Measurements from ENCODE around the gene SKAP1. TPM values are rescaled to one million over a fixed set of nuclear protein-coding genes. Genes with fewer than 3 reads are reported as not detected.

Gene SKAP1
- total RNA-seq, 2 experiments from 2014 or later, result 1.2 TPM; not detected in 1

GRCh38 chr17:48263731-48264035, 166.3 kb downstream of the SKAP1 start:
- CTCF ChIA-PET (ENCODE audit: unreplicated experiment), result interaction anchor here (0.8 kb wide), 1 partner anchor 9 kb away, joined by 3 read pairs; no protein-coding TSS in a partner anchor

DNA sequence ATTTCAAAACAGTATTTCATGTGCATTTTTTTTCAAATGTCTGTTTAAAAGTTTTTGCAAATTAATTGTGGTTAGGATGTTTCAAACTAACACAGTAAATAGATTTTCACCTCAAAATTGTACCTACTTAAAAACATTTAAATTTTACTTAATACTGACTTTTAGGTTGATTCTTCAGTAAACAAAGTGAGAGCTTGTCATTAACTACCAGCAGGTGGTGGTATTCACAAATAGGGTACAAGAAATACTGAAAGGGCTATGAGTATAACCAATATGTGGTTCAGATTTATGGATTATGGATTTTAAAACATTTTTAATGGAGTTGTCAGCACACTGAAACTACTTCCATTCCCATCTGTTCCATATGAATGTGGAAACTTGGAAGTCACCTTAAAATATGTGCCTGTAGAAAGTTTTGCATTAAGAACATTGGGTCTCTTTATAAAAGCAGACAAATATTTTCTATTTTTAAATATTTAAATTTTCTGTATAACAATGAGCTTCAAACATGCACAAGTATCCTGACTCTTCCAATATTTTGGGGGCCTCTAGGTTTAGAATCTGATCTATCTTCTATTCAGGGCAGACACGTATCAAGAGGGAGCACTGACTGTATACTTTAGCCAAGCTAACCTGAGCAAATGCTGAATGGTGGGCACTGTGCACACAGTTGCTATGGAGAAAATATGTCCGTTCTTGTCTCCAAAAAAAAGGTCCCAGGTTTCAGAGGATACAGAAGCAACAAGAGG, 166.9 kb downstream of the SKAP1 start:
- H3K27ac ChIP-seq (ENCODE audit: low read depth, low read length, poor library complexity, severe bottlenecking), result no peak overlapping the region
- peak; percentile 33 for DNase-seq (ENCODE audit: low spot score)
- H2AFZ ChIP-seq (ENCODE audit: low read length), result no peak overlapping the region
- CTCF ChIA-PET (ENCODE audit: unreplicated experiment), result interaction anchor here (0.8 to 1.1 kb wide), 2 partner anchors 8 to 20 kb away, joined by 3 read pairs; no protein-coding TSS in a partner anchor
- no peak overlapping the region for H3K4me2 ChIP-seq (ENCODE audit: low read length)
- H4K20me1 ChIP-seq (ENCODE audit: insufficient read depth, low read length), result no peaks in the 10 kb centered on the region
- no peaks in the 10 kb centered on the region for H3K9me3 ChIP-seq (ENCODE audit: low read length)
- no peaks in the 10 kb centered on the region for H3K36me3 ChIP-seq (ENCODE audit: insufficient read depth, low read length)
- BruUV-seq (replicated peaks), result no TSS peak
- no peaks in the 10 kb centered on the region for H3K4me1 ChIP-seq (ENCODE audit: insufficient read depth, low read length, poor library complexity, severe bottlenecking)
- intact Hi-C loops (cut with micrococcal nuclease; ENCODE audit: unreplicated experiment), result loop anchor here (1.0 to 10.0 kb wide), 2 partner anchors 32 to 332 kb away; partner anchors contain the start of genes HOXB3 and HOXB5
- TF ChIP-seq, protein P1, sequence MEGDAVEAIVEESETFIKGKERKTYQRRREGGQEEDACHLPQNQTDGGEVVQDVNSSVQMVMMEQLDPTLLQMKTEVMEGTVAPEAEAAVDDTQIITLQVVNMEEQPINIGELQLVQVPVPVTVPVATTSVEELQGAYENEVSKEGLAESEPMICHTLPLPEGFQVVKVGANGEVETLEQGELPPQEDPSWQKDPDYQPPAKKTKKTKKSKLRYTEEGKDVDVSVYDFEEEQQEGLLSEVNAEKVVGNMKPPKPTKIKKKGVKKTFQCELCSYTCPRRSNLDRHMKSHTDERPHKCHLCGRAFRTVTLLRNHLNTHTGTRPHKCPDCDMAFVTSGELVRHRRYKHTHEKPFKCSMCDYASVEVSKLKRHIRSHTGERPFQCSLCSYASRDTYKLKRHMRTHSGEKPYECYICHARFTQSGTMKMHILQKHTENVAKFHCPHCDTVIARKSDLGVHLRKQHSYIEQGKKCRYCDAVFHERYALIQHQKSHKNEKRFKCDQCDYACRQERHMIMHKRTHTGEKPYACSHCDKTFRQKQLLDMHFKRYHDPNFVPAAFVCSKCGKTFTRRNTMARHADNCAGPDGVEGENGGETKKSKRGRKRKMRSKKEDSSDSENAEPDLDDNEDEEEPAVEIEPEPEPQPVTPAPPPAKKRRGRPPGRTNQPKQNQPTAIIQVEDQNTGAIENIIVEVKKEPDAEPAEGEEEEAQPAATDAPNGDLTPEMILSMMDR (conservative IDR thresholded peaks at IDR 0.05; ENCODE audit: low read length), result peak; percentile 86
- no peak for TF ChIP-seq EZH2phosphoT487 (IDR thresholded peaks at IDR 0.05; ENCODE audit: borderline replicate concordance, low read depth, low read length)
- H3K9me2 ChIP-seq (ENCODE audit: insufficient read depth, low read length), result no peaks in the 10 kb centered on the region
- H3K4me3 ChIP-seq (ENCODE audit: low read depth, low read length, poor library complexity, severe bottlenecking), result no peak overlapping the region
- POLR2A ChIA-PET, result interaction anchor here (0.6 to 0.9 kb wide), 3 partner anchors 13 to 819 kb away, joined by 3 read pairs; no protein-coding TSS in a partner anchor
- H3K79me2 ChIP-seq (ENCODE audit: insufficient read depth, low read depth, low read length), result no peaks in the 10 kb centered on the region

More at GRCh38 chr17:48263731-48264035, 166.3 kb downstream of the SKAP1 start:
- POLR2A ChIA-PET, result no interaction called here
- H3K36me3 ChIP-seq (ENCODE audit: insufficient read depth, low read length), result no peaks in the 10 kb centered on the region
- BruUV-seq (replicated peaks), result no TSS peak
- no peak for DNase-seq (ENCODE audit: low spot score)
- TF ChIP-seq, protein P1 (conservative IDR thresholded peaks at IDR 0.05; ENCODE audit: low read length), result no peak
- no peak for TF ChIP-seq EZH2phosphoT487 (IDR thresholded peaks at IDR 0.05; ENCODE audit: borderline replicate concordance, low read depth, low read length)
- no peaks in the 10 kb centered on the region for H4K20me1 ChIP-seq (ENCODE audit: insufficient read depth, low read length)
- intact Hi-C loops (cut with micrococcal nuclease; ENCODE audit: unreplicated experiment), result loop anchor here (1.0 to 10.0 kb wide), 2 partner anchors 32 to 331 kb away; partner anchors contain the start of genes HOXB3 and HOXB5
- H3K9me2 ChIP-seq (ENCODE audit: insufficient read depth, low read length), result no peaks in the 10 kb centered on the region
- H3K27ac ChIP-seq (ENCODE audit: low read depth, low read length, poor library complexity, severe bottlenecking), result no peak overlapping the region
- no peaks in the 10 kb centered on the region for H3K9me3 ChIP-seq (ENCODE audit: low read length)
- H3K4me3 ChIP-seq (ENCODE audit: low read depth, low read length, poor library complexity, severe bottlenecking), result no peak overlapping the region
- no peak overlapping the region for H3K4me2 ChIP-seq (ENCODE audit: low read length)
- no peaks in the 10 kb centered on the region for H3K4me1 ChIP-seq (ENCODE audit: insufficient read depth, low read length, poor library complexity, severe bottlenecking)
- H2AFZ ChIP-seq (ENCODE audit: low read length), result no peak overlapping the region
- H3K79me2 ChIP-seq (ENCODE audit: insufficient read depth, low read depth, low read length), result no peaks in the 10 kb centered on the region

All from OCI-LY7 (cell line).